ENCODE measurements around the gene PLA2G4D. TPM values are rescaled to one million over a fixed set of nuclear protein-coding genes. Genes with fewer than 3 reads are reported as not detected.
A peak's percentile ranks its signal among the peaks of the same experiment; 100 is the strongest.

The PLA2G4D gene
- total and polyA plus RNA-seq, 12 donors: not detected

DNA sequence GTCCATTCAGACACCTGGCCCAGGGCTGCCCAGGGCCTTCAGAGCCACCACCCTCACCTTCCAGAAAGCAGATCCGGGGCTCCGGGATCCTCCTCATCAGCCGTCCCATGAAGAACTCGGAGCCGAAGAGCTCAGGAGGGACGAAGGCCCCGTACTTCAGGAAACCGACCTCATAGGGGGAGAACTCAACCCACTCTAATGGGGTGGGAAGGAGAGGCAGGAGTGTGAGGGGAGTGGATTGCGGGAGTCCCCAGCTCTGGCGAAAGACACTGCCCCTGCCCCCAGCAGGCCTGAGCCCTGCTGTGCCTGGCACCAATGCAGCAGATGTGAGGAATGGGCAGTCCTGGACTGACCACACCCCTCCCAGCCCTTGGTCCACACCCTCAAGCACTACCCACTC, 22.6 kb downstream of the PLA2G4D start:
- Histone ChIP-seq H3K36me3 (no peaks in the 10 kb centered on the region), H3K9me3 (peaks cover 0 to 4% (median 0%) of the 10 kb centered on the region in 11 donors), H3K4me1 (peaks cover 0 to under 1% (median 0%) of the 10 kb centered on the region in 9 donors), H3K27me3 (peaks cover 0 to 4% (median 0%) of the 10 kb centered on the region in 7 donors), H3K27ac (no peak overlapping the region), H3K4me3 (no peak overlapping the region)
- no peak for DNase-seq
- intact Hi-C loops (cut with DNase I): no loop called here
- 93 to 94% methylated on average over 10 of the region's 10 CpGs for WGBS, 2 donors
- no peak for ATAC-seq
- TF ChIP-seq, protein P1, sequence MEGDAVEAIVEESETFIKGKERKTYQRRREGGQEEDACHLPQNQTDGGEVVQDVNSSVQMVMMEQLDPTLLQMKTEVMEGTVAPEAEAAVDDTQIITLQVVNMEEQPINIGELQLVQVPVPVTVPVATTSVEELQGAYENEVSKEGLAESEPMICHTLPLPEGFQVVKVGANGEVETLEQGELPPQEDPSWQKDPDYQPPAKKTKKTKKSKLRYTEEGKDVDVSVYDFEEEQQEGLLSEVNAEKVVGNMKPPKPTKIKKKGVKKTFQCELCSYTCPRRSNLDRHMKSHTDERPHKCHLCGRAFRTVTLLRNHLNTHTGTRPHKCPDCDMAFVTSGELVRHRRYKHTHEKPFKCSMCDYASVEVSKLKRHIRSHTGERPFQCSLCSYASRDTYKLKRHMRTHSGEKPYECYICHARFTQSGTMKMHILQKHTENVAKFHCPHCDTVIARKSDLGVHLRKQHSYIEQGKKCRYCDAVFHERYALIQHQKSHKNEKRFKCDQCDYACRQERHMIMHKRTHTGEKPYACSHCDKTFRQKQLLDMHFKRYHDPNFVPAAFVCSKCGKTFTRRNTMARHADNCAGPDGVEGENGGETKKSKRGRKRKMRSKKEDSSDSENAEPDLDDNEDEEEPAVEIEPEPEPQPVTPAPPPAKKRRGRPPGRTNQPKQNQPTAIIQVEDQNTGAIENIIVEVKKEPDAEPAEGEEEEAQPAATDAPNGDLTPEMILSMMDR (IDR thresholded peaks at IDR 0.05): no peak

DNA sequence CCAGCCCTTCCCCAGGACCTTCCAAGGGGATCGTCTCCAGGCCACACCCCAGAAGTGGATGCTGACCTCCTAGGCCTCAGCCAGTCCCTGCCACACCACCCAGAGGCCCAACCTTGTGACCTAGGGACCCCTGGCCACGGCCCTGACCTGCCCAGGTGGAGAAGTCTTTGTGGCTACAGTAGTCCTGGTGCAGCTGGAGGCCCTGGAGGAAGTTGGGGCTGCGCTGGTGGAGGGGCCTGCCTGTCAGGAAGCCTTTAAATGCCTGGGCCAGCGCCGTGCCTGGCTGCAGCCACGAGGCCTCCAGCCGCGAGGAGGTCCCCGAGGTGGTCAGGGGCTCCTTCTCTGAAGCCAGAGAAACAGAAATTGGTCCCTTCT, 23.4 kb downstream of the PLA2G4D start:
- 83 to 91% methylated on average over 9 of the region's 9 CpGs for WGBS, 2 donors
- Histone ChIP-seq H3K36me3 (no peaks in the 10 kb centered on the region), H3K9me3 (peaks cover 0 to 4% (median 0%) of the 10 kb centered on the region in 11 donors), H3K27ac (no peak overlapping the region), H3K27me3 (peaks cover 0 to 4% (median 0%) of the 10 kb centered on the region in 7 donors), H3K4me3 (no peak overlapping the region), H3K4me1 (peaks cover 0 to 3% (median 0%) of the 10 kb centered on the region in 9 donors)
- TF ChIP-seq, protein P1 (IDR thresholded peaks at IDR 0.05): no peak
- intact Hi-C loops (cut with DNase I): no loop called here
- ATAC-seq (no peak), DNase-seq (no peak)

DNA sequence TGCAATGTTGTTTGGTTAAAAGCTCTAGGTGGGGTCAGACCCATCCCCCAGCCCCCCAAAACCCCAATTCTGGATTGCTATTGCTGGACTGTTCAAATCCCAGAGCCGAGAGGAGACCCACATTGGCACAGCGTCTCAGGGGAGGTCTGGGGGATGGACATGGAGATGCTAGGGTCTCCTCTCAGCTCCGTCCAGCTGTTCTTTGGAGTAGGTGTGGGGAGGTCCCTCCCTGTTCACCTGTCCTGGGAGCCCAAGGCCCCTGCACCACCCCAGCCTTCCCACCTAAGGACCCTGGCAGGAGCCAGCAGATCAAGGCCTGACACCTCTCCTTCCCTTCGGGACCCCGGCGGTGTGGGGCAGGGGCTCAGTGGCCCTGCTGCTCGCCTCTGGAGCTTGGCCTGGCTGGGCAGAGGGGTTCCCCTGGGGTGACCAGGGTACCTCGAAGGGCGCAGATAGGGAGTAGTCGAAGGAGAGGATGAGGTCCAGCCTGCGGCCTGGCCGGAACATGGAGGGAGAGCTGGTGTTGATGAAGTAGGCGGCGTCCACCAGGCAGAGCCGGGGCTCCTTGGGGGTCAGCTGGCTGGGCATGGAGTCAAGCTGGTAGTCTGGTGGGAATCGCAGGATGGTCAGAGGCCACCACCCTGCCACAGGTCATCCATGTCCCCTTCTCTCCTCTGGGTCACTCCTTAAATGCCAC, 23.9 kb downstream of the PLA2G4D start:
- DNase-seq (no peak), ATAC-seq (peak in 1 of 8 donors; percentile 19)
- no peak overlapping the region for H3K27ac ChIP-seq
- WGBS, 2 donors: 95 to 96% methylated on average over 15 to 16 of the region's 16 CpGs
- peaks cover 0 to 5% (median 0%) of the 10 kb centered on the region in 9 donors for H3K4me1 ChIP-seq
- peaks cover 0 to 4% (median 0%) of the 10 kb centered on the region in 7 donors for H3K27me3 ChIP-seq
- no peak overlapping the region for H3K4me3 ChIP-seq
- no peaks in the 10 kb centered on the region for H3K36me3 ChIP-seq
- TF ChIP-seq, protein P1 (IDR thresholded peaks at IDR 0.05): no peak
- intact Hi-C loops (cut with DNase I): no loop called here
- peaks cover 0 to 4% (median 0%) of the 10 kb centered on the region in 11 donors for H3K9me3 ChIP-seq

DNA sequence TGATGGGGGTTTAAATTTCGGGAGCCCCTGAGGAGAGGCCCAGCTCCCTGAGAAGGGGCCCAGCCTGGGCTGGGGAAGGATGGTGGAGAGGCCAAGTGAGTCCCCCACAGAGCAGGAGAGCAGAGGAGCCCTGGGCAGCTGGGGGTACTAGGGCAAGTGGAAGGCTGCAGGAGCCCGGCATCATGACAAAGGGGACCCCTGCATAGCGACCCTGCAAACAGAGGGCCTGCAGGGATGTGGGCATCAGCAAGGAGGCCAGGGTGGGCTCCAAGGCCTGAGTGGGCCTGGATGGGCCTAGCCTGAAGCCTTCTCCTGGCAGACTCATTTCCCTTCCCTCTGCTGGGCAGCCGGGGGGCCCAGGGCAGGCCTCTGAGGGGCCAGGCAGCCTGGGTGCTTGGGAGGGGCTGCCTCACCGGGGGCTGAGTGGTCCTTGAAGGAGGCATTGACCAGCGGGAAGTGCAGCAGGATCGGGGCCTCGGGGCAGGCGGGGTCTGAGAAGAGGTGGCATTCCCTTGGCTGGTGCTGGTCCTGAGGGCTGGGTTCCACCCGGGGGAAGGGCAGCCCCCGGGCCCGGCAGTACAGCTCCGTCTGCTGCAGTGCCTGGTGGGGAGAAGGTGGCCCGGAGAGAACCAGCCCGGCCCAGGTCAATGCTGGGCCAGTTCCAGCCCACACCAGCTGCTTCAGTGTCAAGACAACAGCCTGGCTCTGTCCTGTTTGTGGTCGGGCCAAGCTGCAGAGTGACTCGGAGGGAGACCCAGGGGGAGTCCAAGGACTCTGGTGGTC, 24.7 kb downstream of the PLA2G4D start:
- Histone ChIP-seq H3K27me3 (peaks cover 0 to 4% (median 0%) of the 10 kb centered on the region in 7 donors), H3K27ac (no peak overlapping the region), H3K4me3 (no peak overlapping the region), H3K9me3 (peaks cover 0 to 4% (median 0%) of the 10 kb centered on the region in 11 donors), H3K36me3 (no peaks in the 10 kb centered on the region), H3K4me1 (peaks cover 0 to 11% (median 0%) of the 10 kb centered on the region in 9 donors)
- TF ChIP-seq, protein P1 (IDR thresholded peaks at IDR 0.05): no peak
- ATAC-seq (no peak), DNase-seq (no peak)
- 79 to 83% methylated on average over 16 to 17 of the region's 17 CpGs for WGBS, 2 donors
- intact Hi-C loops (cut with DNase I): loop anchor here in 5 of 10 donors (5.0 to 10.0 kb wide), 3 partner anchors 63 to 68 kb away; no protein-coding TSS in a partner anchor

Measured in heart right ventricle (tissue), 16 donors.